DOHH2 (cell line): ENCODE measurements around the gene STOML1.

Experiments used
- H3F3A ChIP-seq: fragments of 200-600 bp; sonication (generic), shearing (Covaris generic); 2 replicates; pipeline ENCODE4 v1.6.0; 2016; ENCODE audit warnings: antibody characterized with exemption, mild to moderate bottlenecking; ENCODE audit not compliant: control insufficient read depth, insufficient read depth
- H3K27ac ChIP-seq: fragments of 200-600 bp; sonication (generic); 2 replicates; pipeline ENCODE4 v1.5.1; 2014; ENCODE audit warnings: low read depth, mild to moderate bottlenecking, low read length, moderate library complexity
- H3K27me3 ChIP-seq: fragments of 200-600 bp; sonication (generic); 2 replicates; pipeline ENCODE4 v1.6.1; 2014; ENCODE audit warnings: mild to moderate bottlenecking, low read length, mixed read lengths; ENCODE audit not compliant: control insufficient read depth
- H3K36me3 ChIP-seq: fragments of 200-600 bp; sonication (generic); 2 replicates; pipeline ENCODE4 v1.6.1; 2014; ENCODE audit warnings: mild to moderate bottlenecking, low read length, moderate library complexity, mixed read lengths; ENCODE audit not compliant: control insufficient read depth
- H3K4me1 ChIP-seq: fragments of 200-600 bp; sonication (generic); 2 replicates; pipeline ENCODE4 v1.6.1; 2014; ENCODE audit warnings: mild to moderate bottlenecking, low read length, mixed read lengths; ENCODE audit not compliant: control insufficient read depth
- H3K4me2 ChIP-seq: fragments of 200-600 bp; sonication (generic); 2 replicates; pipeline ENCODE4 v1.6.0; 2014; ENCODE audit warnings: mild to moderate bottlenecking, low read length, moderate library complexity
- H3K4me3 ChIP-seq: fragments of 200-600 bp; sonication (generic); 2 replicates; pipeline ENCODE4 v1.5.1; 2014; ENCODE audit warnings: mild to moderate bottlenecking, low read length, mixed read lengths
- H3K79me2 ChIP-seq: fragments of 200-600 bp; sonication (generic); 2 replicates; pipeline ENCODE4 v1.6.1; 2014; ENCODE audit warnings: mild to moderate bottlenecking, low read length, mixed read lengths; ENCODE audit not compliant: control insufficient read depth
- H3K9me2 ChIP-seq: fragments of 200-600 bp; sonication (generic); replicated peaks from 2 replicates; pipeline ENCODE4 v1.6.1; 2014; ENCODE audit warnings: mild to moderate bottlenecking, low read length, mixed read lengths; ENCODE audit not compliant: control insufficient read depth
- H3K9me3 ChIP-seq: fragments of 200-600 bp; sonication (generic); 2 replicates; pipeline ENCODE4 v1.6.1; 2014; ENCODE audit warnings: antibody characterized with exemption, low read length, mixed read lengths; ENCODE audit not compliant: control insufficient read depth, insufficient read depth
- H4K20me1 ChIP-seq: fragments of 200-600 bp; sonication (generic); 2 replicates; pipeline ENCODE4 v1.6.0; 2014; ENCODE audit warnings: low read depth, mild to moderate bottlenecking, antibody characterized with exemption, low read length, moderate library complexity; ENCODE audit not compliant: control insufficient read depth, insufficient read depth
- CTCF ChIP-seq: fragments of 200-600 bp; sonication (generic); IDR thresholded peaks from one replicate; pipeline ENCODE4 v1.5.1; 2014; ENCODE audit warnings: antibody characterized with exemption, mild to moderate bottlenecking, low read depth, low read length; ENCODE audit not compliant: poor library complexity, severe bottlenecking
- EZH2phosphoT487 ChIP-seq: fragments of 200-600 bp; sonication (generic); IDR thresholded peaks from 2 replicates; pipeline ENCODE4 v1.6.1; 2017; ENCODE audit warnings: borderline replicate concordance, mild to moderate bottlenecking, antibody characterized with exemption, low read length, moderate library complexity, mixed read lengths

STOML1 gene

DNA sequence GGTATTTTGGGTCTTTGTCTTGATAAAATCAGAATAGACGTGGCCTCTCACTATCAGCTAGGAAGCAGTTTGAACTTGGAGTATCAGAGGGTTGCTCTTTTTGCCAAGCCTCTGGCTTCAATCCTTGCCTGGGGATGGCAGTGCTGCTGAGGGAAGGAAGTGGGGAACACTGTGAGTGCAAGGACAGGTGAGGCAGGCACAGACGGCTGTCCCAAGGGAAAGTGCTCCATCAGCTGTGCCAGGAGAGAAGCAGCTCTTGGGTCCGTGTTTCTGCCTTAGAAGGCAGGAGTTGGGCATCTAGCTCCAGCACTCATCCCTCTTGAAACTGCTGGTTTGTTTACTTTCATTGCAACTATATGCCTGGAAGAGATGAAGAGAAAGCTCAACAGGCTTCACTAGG lies 35.6 kb upstream of the STOML1 start:
- no peak for TF ChIP-seq EZH2phosphoT487
- no peak for TF ChIP-seq CTCF
- H3K27ac ChIP-seq = no peak overlapping the region

GRCh38 chr15:74025436-74025835 lies 33.3 kb upstream of the STOML1 start:
- Histone ChIP-seq H3K4me3 (no peak overlapping the region), H3F3A (no peaks in the 10 kb centered on the region), H3K4me1 (no peaks in the 10 kb centered on the region), H3K4me2 (no peak overlapping the region), H3K9me3 (no peaks in the 10 kb centered on the region), H3K36me3 (no peaks in the 10 kb centered on the region), H3K27me3 (no peaks in the 10 kb centered on the region), H3K79me2 (no peaks in the 10 kb centered on the region), H3K27ac (no peak overlapping the region), H4K20me1 (no peaks in the 10 kb centered on the region; the same call in 1 of the 2 replicates), H3K9me2 (no peaks in the 10 kb centered on the region)
- no peak for TF ChIP-seq CTCF
- TF ChIP-seq EZH2phosphoT487 = no peak

More for the DNA sequence above, 35.6 kb upstream of the STOML1 start:
- Histone ChIP-seq H3K4me1 (no peaks in the 10 kb centered on the region), H3K36me3 (no peaks in the 10 kb centered on the region), H3K4me3 (no peak overlapping the region), H3K27me3 (no peaks in the 10 kb centered on the region), H3K9me2 (no peaks in the 10 kb centered on the region), H4K20me1 (no peaks in the 10 kb centered on the region; the same call in 1 of the 2 replicates), H3K79me2 (no peaks in the 10 kb centered on the region), H3K9me3 (no peaks in the 10 kb centered on the region), H3K4me2 (no peak overlapping the region), H3F3A (no peaks in the 10 kb centered on the region)

DNA sequence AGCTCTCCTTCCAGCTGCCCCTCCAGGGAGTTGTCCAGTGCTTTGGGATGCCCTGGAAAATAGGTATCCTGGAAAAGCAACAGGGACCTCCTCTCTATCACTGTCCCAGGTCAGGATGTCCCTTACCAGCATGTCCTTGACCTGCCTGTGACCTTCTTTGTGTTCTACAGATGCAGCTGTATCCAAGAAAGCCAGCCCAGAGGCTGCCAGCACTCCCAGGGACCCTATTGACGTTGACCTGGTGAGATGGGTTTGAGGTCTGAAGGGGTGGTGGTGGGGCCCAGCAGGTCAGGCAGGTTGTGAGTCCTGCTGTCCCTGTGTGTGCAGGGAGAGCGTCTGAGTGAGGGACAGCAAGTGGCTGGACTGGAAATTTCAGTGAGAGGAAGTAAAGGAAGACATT lies 32.6 kb upstream of the STOML1 start:
- Histone ChIP-seq H3K4me3 (no peak overlapping the region), H3K36me3 (no peaks in the 10 kb centered on the region), H4K20me1 (no peaks in the 10 kb centered on the region; the same call in 1 of the 2 replicates), H3K9me3 (no peaks in the 10 kb centered on the region), H3F3A (no peaks in the 10 kb centered on the region), H3K27ac (no peak overlapping the region), H3K79me2 (no peaks in the 10 kb centered on the region), H3K27me3 (no peaks in the 10 kb centered on the region), H3K4me2 (no peak overlapping the region), H3K4me1 (no peaks in the 10 kb centered on the region), H3K9me2 (no peaks in the 10 kb centered on the region)
- TF ChIP-seq CTCF (no peak), EZH2phosphoT487 (no peak)
